IMR-90 (cell line): ENCODE measurements around the gene ICAM1. TPM values are rescaled to one million over a fixed set of nuclear protein-coding genes. Genes with fewer than 3 reads are reported as not detected.

Source experiments
- ATAC-seq: fragments of 200-7000 bp; cut with Tn5 transposase; 2 replicates; pipeline ENCODE4 v1.9.1; 2020; ENCODE audit warnings: low read depth, mild to moderate bottlenecking, moderate library complexity
- BruUV-seq: library from RNA; stranded (reverse); fragments of 400-500 nt; replicated peaks from 2 replicates; lab custom pipeline; 2021; lab: Mats Ljungman, UMichigan
- CTCF ChIA-PET: fragments of 300-600 bp; formaldehyde crosslinking; extraction: SDS; loops from one replicate; lab custom pipeline; 2021; ENCODE audit warnings: antibody characterized with exemption; lab: Yijun Ruan, JAX
- POLR2A ChIA-PET: fragments of 300-600 bp; sonication (Branson Sonifier 250); formaldehyde crosslinking; loops from one replicate; lab custom pipeline; 2022; ENCODE audit warnings: antibody characterized with exemption; ENCODE audit not compliant: unreplicated experiment; lab: Charles Lee
- DNase-seq: peaks from one replicate; pipeline ENCODE4 v3.0.0; 2013
- H2AFZ ChIP-seq: replicated peaks from 2 replicates; pipeline ENCODE3; 2013; ENCODE audit warnings: low read length, mild to moderate bottlenecking; ENCODE audit not compliant: poor library complexity
- H2AK5ac ChIP-seq: 2 replicates; pipeline ENCODE4 v1.6.1; 2013; ENCODE audit warnings: low read depth, low read length, inconsistent platforms
- H2AK9ac ChIP-seq: replicated peaks from 2 replicates; pipeline ENCODE3; 2013; ENCODE audit warnings: mild to moderate bottlenecking, low read depth, low read length, moderate library complexity; ENCODE audit not compliant: poor library complexity
- H2BK120ac ChIP-seq: 2 replicates; pipeline ENCODE4 v1.6.1; 2013; ENCODE audit warnings: low read depth, low read length, inconsistent platforms
- H2BK15ac ChIP-seq: 3 replicates; pipeline ENCODE4 v1.6.1; 2013; ENCODE audit warnings: low read depth, low read length, inconsistent platforms
- H2BK20ac ChIP-seq: 2 replicates; pipeline ENCODE4 v1.6.1; 2013; ENCODE audit warnings: low read depth, mild to moderate bottlenecking, inconsistent platforms, low read length, moderate library complexity
- H2BK5ac ChIP-seq: 2 replicates; pipeline ENCODE4 v1.6.1; 2013; ENCODE audit warnings: mild to moderate bottlenecking, low read depth, low read length, inconsistent platforms; ENCODE audit not compliant: poor library complexity, severe bottlenecking
- H3K14ac ChIP-seq: replicated peaks from 2 replicates; pipeline ENCODE4 v1.6.1; 2013; ENCODE audit warnings: low read depth, low read length, inconsistent platforms
- H3K18ac ChIP-seq: 2 replicates; pipeline ENCODE4 v1.6.1; 2013; ENCODE audit warnings: low read depth, low read length, control low read depth
- H3K23ac ChIP-seq: 2 replicates; pipeline ENCODE4 v1.6.1; 2013; ENCODE audit warnings: low read depth, low read length, inconsistent platforms
- H3K27ac ChIP-seq: 2 replicates; pipeline ENCODE4 v1.5.1; 2013; ENCODE audit warnings: mild to moderate bottlenecking, control low read depth, low read length; ENCODE audit not compliant: insufficient read depth
- H3K27me3 ChIP-seq: 2 replicates; pipeline ENCODE4 v1.6.1; 2013; ENCODE audit warnings: low read length; ENCODE audit not compliant: control insufficient read depth, insufficient read depth
- H3K36me3 ChIP-seq: 2 replicates; pipeline ENCODE4 v1.6.1; 2013; ENCODE audit warnings: low read length, mixed read lengths; ENCODE audit not compliant: control insufficient read depth, insufficient read depth
- H3K4ac ChIP-seq: 2 replicates; pipeline ENCODE4 v1.6.1; 2013; ENCODE audit warnings: low read depth, low read length, inconsistent platforms
- H3K4me1 ChIP-seq: 2 replicates; pipeline ENCODE4 v1.6.1; 2013; ENCODE audit warnings: low read length, mixed read lengths; ENCODE audit not compliant: control insufficient read depth, insufficient read depth
- H3K4me2 ChIP-seq: 2 replicates; pipeline ENCODE4 v1.6.1; 2013; ENCODE audit warnings: low read depth, mild to moderate bottlenecking, control low read depth, low read length, moderate library complexity
- H3K4me3 ChIP-seq: 2 replicates; pipeline ENCODE4 v1.5.1; 2013; ENCODE audit warnings: low read depth, mild to moderate bottlenecking, control low read depth, low read length, moderate library complexity; ENCODE audit not compliant: insufficient read depth
- H3K56ac ChIP-seq: 2 replicates; pipeline ENCODE4 v1.6.1; 2013; ENCODE audit warnings: low read length, inconsistent platforms; ENCODE audit not compliant: insufficient read depth; ENCODE audit errors: extremely low read depth
- H3K79me1 ChIP-seq, 2 experiments: 2 replicates each; pipeline ENCODE4 v1.6.1; 2013; ENCODE audit warnings: low read length in 2 of 2, inconsistent platforms in 1 of 2, low read depth in 1 of 2
- H3K9ac ChIP-seq: 2 replicates; pipeline ENCODE4 v1.6.1; 2013; ENCODE audit warnings: low read depth, low read length, control low read depth
- H3K9me1 ChIP-seq: 2 replicates; pipeline ENCODE4 v1.6.1; 2013; ENCODE audit warnings: low read length, inconsistent platforms; ENCODE audit not compliant: insufficient read depth
- H3K9me3 ChIP-seq: 2 replicates; pipeline ENCODE4 v1.6.1; 2013; ENCODE audit warnings: low read length; ENCODE audit not compliant: control insufficient read depth, insufficient read depth
- H4K20me1 ChIP-seq: 2 replicates; pipeline ENCODE4 v1.6.1; 2013; ENCODE audit warnings: low read length, inconsistent platforms; ENCODE audit not compliant: insufficient read depth
- H4K5ac ChIP-seq: 2 replicates; pipeline ENCODE4 v1.6.1; 2013; ENCODE audit warnings: mild to moderate bottlenecking, low read depth, low read length, control low read depth
- H4K8ac ChIP-seq, 2 experiments: 2 replicates each; pipeline ENCODE4 v1.6.1; 2013; ENCODE audit warnings: low read depth in 2 of 2, low read length in 2 of 2, control low read depth in 1 of 2, inconsistent platforms in 1 of 2
- H4K91ac ChIP-seq: 2 replicates; pipeline ENCODE4 v1.6.1; 2013; ENCODE audit warnings: low read depth, low read length, inconsistent platforms; ENCODE audit not compliant: insufficient read depth
- BHLHE40 ChIP-seq: fragments of 150-350 bp; IDR thresholded peaks from 2 replicates; pipeline ENCODE4 v1.6.1; 2016; ENCODE audit warnings: mild to moderate bottlenecking, low read depth, low read length
- MAFK ChIP-seq: IDR thresholded peaks from 2 replicates; pipeline ENCODE4 v1.6.1; 2012; ENCODE audit warnings: low read depth, low read length, improper control_type of control experiment
- MXI1 ChIP-seq: IDR thresholded peaks from 2 replicates; pipeline ENCODE4 v1.6.1; 2012; ENCODE audit warnings: low read depth, mild to moderate bottlenecking, low read length, moderate library complexity, borderline replicate concordance
- NFE2L2 ChIP-seq: fragments of 150-350 bp; IDR thresholded peaks from 2 replicates; pipeline ENCODE4 v1.6.1; 2016; ENCODE audit warnings: low read depth, mild to moderate bottlenecking, low read length
- RAD21 ChIP-seq: IDR thresholded peaks from 2 replicates; pipeline ENCODE4 v1.6.1; 2012; ENCODE audit warnings: low read length, improper control_type of control experiment
- RCOR1 ChIP-seq: IDR thresholded peaks from 2 replicates; pipeline ENCODE4 v1.6.1; 2012; ENCODE audit warnings: mild to moderate bottlenecking, low read length, improper control_type of control experiment; ENCODE audit not compliant: insufficient replicate concordance
- RFX5 ChIP-seq: IDR thresholded peaks from 2 replicates; pipeline ENCODE4 v1.8.0; 2012; ENCODE audit warnings: low read depth, mild to moderate bottlenecking, low read length, moderate library complexity
- SMC3 ChIP-seq: fragments of 150-350 bp; IDR thresholded peaks from 2 replicates; pipeline ENCODE4 v1.6.1; 2016; ENCODE audit warnings: low read depth, mild to moderate bottlenecking, antibody characterized with exemption, low read length, moderate library complexity
- WGBS, 2 experiments: methylation state at CpG; one replicate each; pipeline versions ENCODE4 v1.1.5 to v1.1.7; 2013; ENCODE audit warnings: missing lambda C conversion rate in 2 of 2; ENCODE audit not compliant: insufficient read length in 1 of 2; ENCODE audit errors: extremely low coverage in 2 of 2; 5-methylcytosine and 5-hydroxymethylcytosine counted together
- dilution Hi-C: fragments of 300-500 bp; cut with HindIII; formaldehyde crosslinking; loops from one replicate; pipeline ENCODE4 v1.14.3; 2018; ENCODE audit warnings: low sequenced_read_pairs; ENCODE audit not compliant: unreplicated experiment
- in situ Hi-C: fragments of 300-500 bp; cut with MboI; formaldehyde crosslinking; loops from 3 replicates; pipeline ENCODE4 v1.14.3; 2019; ENCODE audit warnings: low sequenced_read_pairs, inconsistent platforms, mixed read lengths
- intact Hi-C: fragments of 100-400 bp; cut with micrococcal nuclease; formaldehyde crosslinking; loops from 2 replicates; pipeline ENCODE4 v1.10.0; 2022
- polyA plus RNA-seq, 3 experiments: library from polyadenylated mRNA; depleted of rRNA; stranded (reverse); fragments of >200 nt; gene quantifications; 2 replicates each; pipeline ENCODE4 v1.2.3, GENCODE V29; 2012; ENCODE audit warnings: low replicate concordance in 1 of 3
- total RNA-seq: library from RNA; depleted of rRNA; stranded (reverse); fragments of >200 nt; gene quantifications from 2 replicates; pipeline ENCODE4 v1.2.3, GENCODE V29; 2012
- TF ChIP-seq, protein P1 (sequence below): fragments of 150-350 bp; IDR thresholded peaks from 2 replicates; pipeline ENCODE4 v1.6.1; 2017; ENCODE audit warnings: mild to moderate bottlenecking, antibody characterized with exemption, low read length, low read depth

ICAM1 gene
- total and polyA plus RNA-seq, 2 of the 4 experiments (the other 2 are of a cell fraction) = 10.6 to 19.1 TPM

GRCh38 chr19:10315335-10316214 lies 44.7 kb downstream of the ICAM1 start, which contains the start of gene FDX2:
FDX2 (minus strand) TSS chr19:10316015; CDS start chr19:10315996, 19 bp downstream.
- Histone ChIP-seq H3K9me1 (peaks cover 12% of the 10 kb centered on the region; the same call in 1 of the 2 replicates), H4K20me1 (no peaks in the 10 kb centered on the region), H2BK15ac (peak within 1 kb of the TSS; percentile 59; the same call in 1 of the 3 replicates), H2AK9ac (peak within 1 kb of the TSS; percentile 96), H2AFZ (peak within 1 kb of the TSS; percentile 93), H2BK5ac (peak within 1 kb of the TSS; percentile 30), H3K9me3 (no peaks in the 10 kb centered on the region), H3K56ac (peak within 1 kb of the TSS; percentile 67), H4K91ac (peak within 1 kb of the TSS; percentile 84), H3K14ac (peak within 1 kb of the TSS; percentile 89), H2BK120ac (peak within 1 kb of the TSS; percentile 9; the same call in 1 of the 2 replicates), H2AK5ac (peak within 1 kb of the TSS; percentile 94), H3K4ac (peak within 1 kb of the TSS; percentile 86), H3K9ac (peak within 1 kb of the TSS; percentile 84), H3K23ac (peak within 1 kb of the TSS; percentile 89), H3K4me1 (no peaks in the 10 kb centered on the region), H3K4me3 (peak within 1 kb of the TSS; percentile 58), H3K79me1 (peaks cover 14 to 19% of the 10 kb centered on the region in 2 experiments), H3K36me3 (peaks cover 29% of the 10 kb centered on the region), H3K27ac (peak within 1 kb of the TSS; percentile 45), H3K27me3 (no peaks in the 10 kb centered on the region), H2BK20ac (no peak within 1 kb of the TSS), H4K8ac (peak within 1 kb of the TSS; percentile 85 to 95), H4K5ac (peak within 1 kb of the TSS; percentile 84), H3K18ac (peak within 1 kb of the TSS; percentile 10; the same call in 1 of the 2 replicates), H3K4me2 (peak within 1 kb of the TSS; percentile 99)
- dilution Hi-C loops = no loop called here
- POLR2A ChIA-PET = no interaction called here
- in situ Hi-C loops = no loop called here
- DNase-seq (peak; percentile 67), ATAC-seq (peak; percentile 93)
- no peak for TF ChIP-seq NFE2L2
- no peak for TF ChIP-seq RCOR1
- no peak for TF ChIP-seq RAD21
- TF ChIP-seq MAFK = no peak
- TF ChIP-seq MXI1 = peak; percentile 100
- no peak for TF ChIP-seq SMC3
- TF ChIP-seq, protein P1, sequence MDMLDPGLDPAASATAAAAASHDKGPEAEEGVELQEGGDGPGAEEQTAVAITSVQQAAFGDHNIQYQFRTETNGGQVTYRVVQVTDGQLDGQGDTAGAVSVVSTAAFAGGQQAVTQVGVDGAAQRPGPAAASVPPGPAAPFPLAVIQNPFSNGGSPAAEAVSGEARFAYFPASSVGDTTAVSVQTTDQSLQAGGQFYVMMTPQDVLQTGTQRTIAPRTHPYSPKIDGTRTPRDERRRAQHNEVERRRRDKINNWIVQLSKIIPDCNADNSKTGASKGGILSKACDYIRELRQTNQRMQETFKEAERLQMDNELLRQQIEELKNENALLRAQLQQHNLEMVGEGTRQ = peak; percentile 98
- TF ChIP-seq RFX5 = no peak
- TF ChIP-seq BHLHE40 = peak; percentile 61; the same call in 1 of the 2 replicates
- WGBS, 2 experiments = 2% methylated on average over 14 of the region's 55 CpGs; no CpG with 5 or more reads in 1 of the 2 experiments
- intact Hi-C loops = loop anchor here (1.0 kb wide), 2 partner anchors 18 to 46 kb away; partner anchors contain the start of gene RAVER1
- CTCF ChIA-PET = no interaction called here
- BruUV-seq = no TSS peak
